Keratinocyte (primary cell): ENCODE results near the gene ADAMTS7. TPM values are rescaled to one million over a fixed set of nuclear protein-coding genes. Genes with fewer than 3 reads are reported as not detected.

ENCODE experiments used
- DNase-seq: peaks from one replicate; pipeline ENCODE4 v3.0.0-alpha.2; 2011; ENCODE audit warnings: low read depth, missing footprints, low spot score
- FAIRE-seq: peaks from 2 replicates; lab custom pipeline; 2011; peaks lifted over from hg19 to GRCh38; lab: Jason Lieb, UNC
- H2AFZ ChIP-seq: 2 replicates; pipeline ENCODE4 v1.6.0; 2012; ENCODE audit warnings: low read length, control low read depth, inconsistent platforms; ENCODE audit not compliant: control insufficient read depth
- H3K27ac ChIP-seq: 2 replicates; pipeline ENCODE4 v1.5.1; 2011; ENCODE audit warnings: low read length; ENCODE audit not compliant: control insufficient read depth, insufficient read depth
- H3K27me3 ChIP-seq: 3 replicates; pipeline ENCODE4 v1.6.0; 2011; ENCODE audit warnings: low read length; ENCODE audit not compliant: control insufficient read depth, insufficient read depth; ENCODE audit errors: extremely low read depth
- H3K36me3 ChIP-seq, 2 experiments: 2 replicates in 1 of 2; 3 replicates in 1 of 2; pipeline ENCODE4 v1.5.1; 2011; ENCODE audit warnings: low read length in 2 of 2, mild to moderate bottlenecking in 1 of 2; ENCODE audit not compliant: control insufficient read depth in 2 of 2, insufficient read depth in 2 of 2; ENCODE audit errors: extremely low read depth in 1 of 2
- H3K4me1 ChIP-seq: 3 replicates; pipeline ENCODE4 v1.5.1; 2011; ENCODE audit warnings: low read length; ENCODE audit not compliant: control insufficient read depth, insufficient read depth; ENCODE audit errors: extremely low read depth
- H3K4me2 ChIP-seq: 3 replicates; pipeline ENCODE4 v1.6.0; 2011; ENCODE audit warnings: low read depth, low read length; ENCODE audit not compliant: control insufficient read depth, insufficient read depth; ENCODE audit errors: extremely low read depth
- H3K4me3 ChIP-seq, 3 experiments: fragments of 200-600 bp in 1 of 3; sonication (generic) in 1 of 3; 2 replicates in 2 of 3; 3 replicates in 1 of 3; pipeline ENCODE4 v1.5.1; 2011 to 2016; ENCODE audit warnings: low read length in 3 of 3, mild to moderate bottlenecking in 3 of 3, control low read depth in 2 of 3, inconsistent platforms in 1 of 3, low read depth in 1 of 3, mixed read lengths in 1 of 3, mixed run types in 1 of 3, moderate library complexity in 1 of 3; ENCODE audit not compliant: control insufficient read depth in 2 of 3, insufficient read depth in 2 of 3; ENCODE audit errors: extremely low read depth in 1 of 3
- H3K79me2 ChIP-seq: 2 replicates; pipeline ENCODE4 v1.6.0; 2012; ENCODE audit warnings: low read length; ENCODE audit not compliant: control insufficient read depth, insufficient read depth
- H3K9ac ChIP-seq: 3 replicates; pipeline ENCODE4 v1.6.0; 2011; ENCODE audit warnings: low read length; ENCODE audit not compliant: control insufficient read depth, insufficient read depth; ENCODE audit errors: extremely low read depth
- H3K9me1 ChIP-seq: 3 replicates; pipeline ENCODE4 v1.6.0; 2011; ENCODE audit warnings: low read length; ENCODE audit not compliant: control insufficient read depth, insufficient read depth; ENCODE audit errors: extremely low read depth
- H3K9me3 ChIP-seq: 2 replicates; pipeline ENCODE4 v1.5.1; 2012; ENCODE audit warnings: low read depth, low read length; ENCODE audit not compliant: control insufficient read depth
- H4K20me1 ChIP-seq: 3 replicates; pipeline ENCODE4 v1.6.0; 2011; ENCODE audit warnings: low read length; ENCODE audit not compliant: control insufficient read depth, insufficient read depth; ENCODE audit errors: extremely low read depth
- CTCF ChIP-seq, 3 experiments: IDR thresholded peaks in 1 of 3; conservative IDR thresholded peaks in 1 of 3; optimal IDR thresholded peaks in 1 of 3; 2 replicates in 2 of 3; 3 replicates in 1 of 3; pipeline versions ENCODE3 to v1.5.1; 2011; ENCODE audit warnings: low read length in 3 of 3, mild to moderate bottlenecking in 3 of 3, moderate library complexity in 2 of 3, control low read depth in 1 of 3, inconsistent platforms in 1 of 3; ENCODE audit not compliant: insufficient read depth in 2 of 3; ENCODE audit errors: extremely low read depth in 1 of 3
- EZH2 ChIP-seq: IDR thresholded peaks from one replicate; pipeline ENCODE4 v1.6.1; 2012; ENCODE audit warnings: inconsistent platforms, mild to moderate bottlenecking, low read length, moderate library complexity
- dilution Hi-C: fragments of 300-500 bp; cut with MboI; formaldehyde crosslinking; loops from one replicate; pipeline ENCODE4 v1.7.0; 2020; ENCODE audit warnings: low sequenced_read_pairs; ENCODE audit not compliant: extremely low pct_ligation_motif_present
- polyA plus RNA-seq, 5 experiments: library from polyadenylated mRNA; depleted of rRNA in 3 of 5; stranded (reverse) in 3 of 5; stranded (forward) in 1 of 5; unstranded in 1 of 5; fragments of >200 nt; gene quantifications; 1 replicate in 1 of 5; 2 replicates in 3 of 5; 3 replicates in 1 of 5; pipeline versions ENCODE4 v1.2.1 to v1.2.3, GENCODE V29; 2011 to 2012; ENCODE audit warnings: missing spikeins in 2 of 5, low read depth in 1 of 5, low replicate concordance in 1 of 5

ADAMTS7 gene
- polyA plus RNA-seq, 1 donor (not counting 4 experiments of a cell fraction or from before 2014, with no cell fraction given), result 0.13 TPM

- no peaks in the 10 kb centered on the region for H3K27me3 ChIP-seq
- H3K9me1 ChIP-seq, result no peaks in the 10 kb centered on the region
- H3K4me1 ChIP-seq, result peaks cover 5% of the 10 kb centered on the region
- no peak for DNase-seq
- no peak for TF ChIP-seq EZH2
- no peak for TF ChIP-seq CTCF (optimal IDR thresholded peaks at IDR 0.05 in 1 of 3, IDR thresholded peaks at IDR 0.05 in 1 of 3, conservative IDR thresholded peaks at IDR 0.05 in 1 of 3; ENCODE audit: extremely low read depth in 1 of 3, insufficient read depth in 2 of 3, low read length in 3 of 3)
- no peaks in the 10 kb centered on the region for H3K9me3 ChIP-seq
- no peak overlapping the region for H3K27ac ChIP-seq
- no peak for FAIRE-seq
- H3K4me3 ChIP-seq, result no peak overlapping the region
- no peak overlapping the region for H3K9ac ChIP-seq
- no peak overlapping the region for H3K4me2 ChIP-seq
- no peaks in the 10 kb centered on the region for H4K20me1 ChIP-seq
- no peaks in the 10 kb centered on the region for H3K36me3 ChIP-seq
- H3K79me2 ChIP-seq, result no peaks in the 10 kb centered on the region
- dilution Hi-C loops, result no loop called here
- no peak overlapping the region for H2AFZ ChIP-seq
Measured at GRCh38 chr15:78768531-78769408, 42.5 kb downstream of the ADAMTS7 start.

- Histone ChIP-seq H3K27me3 (no peaks in the 10 kb centered on the region), H3K9me3 (no peaks in the 10 kb centered on the region), H2AFZ (no peak overlapping the region), H4K20me1 (no peaks in the 10 kb centered on the region), H3K27ac (no peak overlapping the region), H3K4me3 (no peak overlapping the region), H3K4me1 (peaks cover 6% of the 10 kb centered on the region), H3K4me2 (no peak overlapping the region), H3K9me1 (no peaks in the 10 kb centered on the region), H3K36me3 (no peaks in the 10 kb centered on the region), H3K9ac (no peak overlapping the region), H3K79me2 (no peaks in the 10 kb centered on the region)
- TF ChIP-seq EZH2 (no peak), CTCF (optimal IDR thresholded peaks at IDR 0.05 in 1 of 3, IDR thresholded peaks at IDR 0.05 in 1 of 3, conservative IDR thresholded peaks at IDR 0.05 in 1 of 3; ENCODE audit: extremely low read depth in 1 of 3, insufficient read depth in 2 of 3, low read length in 3 of 3) (no peak)
- FAIRE-seq (no peak), DNase-seq (no peak)
- dilution Hi-C loops, result no loop called here
Measured at GRCh38 chr15:78768096-78768495, 43.2 kb downstream of the ADAMTS7 start.
